Psoas muscle (tissue), 8 donors: ENCODE measurements around the gene SACS. TPM values are rescaled to one million over a fixed set of nuclear protein-coding genes. Genes with fewer than 3 reads are reported as not detected.

Experiments
- ATAC-seq, 4 donors: fragments of 200-7000 bp; cut with Tn5 transposase; one replicate each; pipeline ENCODE4 v1.9.1; 2020; ENCODE audit warnings: moderate library complexity in 3 of 4, mild to moderate bottlenecking in 2 of 4
- DNase-seq, 2 donors: peaks; one replicate each; pipeline ENCODE4 v3.0.0-alpha.2; 2020
- H3K27ac ChIP-seq: fragments of 200-600 bp; one replicate; pipeline ENCODE4 v1.8.0; 2022
- H3K27me3 ChIP-seq, 3 donors: fragments of 200-600 bp in 1 of 3; one replicate each; pipeline versions ENCODE4 v1.6.1 to v1.8.0; 2013 to 2022; ENCODE audit warnings: low read length in 2 of 3, mild to moderate bottlenecking in 2 of 3, moderate library complexity in 1 of 3; ENCODE audit not compliant: insufficient read depth in 3 of 3
- H3K36me3 ChIP-seq, 2 donors: fragments of 200-600 bp in 1 of 2; one replicate each; pipeline versions ENCODE4 v1.6.1 to v1.8.0; 2013 to 2022; ENCODE audit warnings: low read depth in 1 of 2, mild to moderate bottlenecking in 1 of 2, moderate library complexity in 1 of 2; ENCODE audit not compliant: insufficient read depth in 1 of 2
- H3K4me1 ChIP-seq: fragments of 200-600 bp; one replicate; pipeline ENCODE4 v1.8.0; 2022
- H3K4me3 ChIP-seq: fragments of 200-600 bp; one replicate; pipeline ENCODE4 v1.8.0; 2022; ENCODE audit warnings: mild to moderate bottlenecking
- H3K9me3 ChIP-seq: fragments of 200-600 bp; one replicate; pipeline ENCODE4 v1.8.0; 2022
- CTCF ChIP-seq: fragments of 200-600 bp; IDR thresholded peaks from one replicate; pipeline ENCODE4 v1.8.0; 2022; ENCODE audit warnings: antibody characterized with exemption
- WGBS, 3 donors: extraction: QIAGEN DNeasy Blood & Tissue Kit; methylation state at CpG; one replicate each; pipeline versions ENCODE4 v1.1.6 to v1.1.7; 2013; 5-methylcytosine and 5-hydroxymethylcytosine counted together
- intact Hi-C, 2 donors: fragments of 100-400 bp; cut with DNase I; formaldehyde crosslinking; loops; one replicate each; pipeline versions ENCODE4 v1.11.0 to v1.14.2; 2022
- polyA plus RNA-seq, 3 donors: library from polyadenylated mRNA; stranded (reverse); fragments of 200-250 nt; gene quantifications; one replicate each; pipeline ENCODE4 v1.2.3, GENCODE V29; 2013
- total RNA-seq, 4 donors: library from RNA; stranded (reverse); fragmentation: NEBNext Ultra II Directional in 2 of 4; extraction: Animal tissue kit (Norgen Biotek cat#: 25700) in 2 of 4; gene quantifications; one replicate each; pipeline versions ENCODE4 v1.2.1 to v1.2.4, GENCODE V29; 2021 to 2023
- donor health status: healthy with polysubstance abuse.
- donor health status: DM: no; HTN: no; CAD: no; lungs with moderate emphysema.
- donor health status: Bipolar disorder and iron deficiency.
- donor health status: healthy.
- donor health status: DM: yes; HTN: yes; CAD: no.
- donor health status: DM: no; HTN: no; CAD: no.
- donor health status: DM: no; HTN: no; CAD: no.
- donor health status: DM: yes; HTN: yes; CAD: no.

SACS gene
- total and polyA plus RNA-seq, 7 donors, result 6.3 to 56.1 (median 17.3) TPM

- no peak for DNase-seq
- Histone ChIP-seq H3K36me3 (peaks cover 0 to 98% of the 10 kb centered on the region in 2 donors), H3K27me3 (no peaks in the 10 kb centered on the region), H3K27ac (no peak overlapping the region), H3K4me1 (peaks cover 3% of the 10 kb centered on the region), H3K4me3 (no peak overlapping the region), H3K9me3 (no peaks in the 10 kb centered on the region)
- TF ChIP-seq CTCF, result no peak
- 88 to 93% (median 90%) methylated on average over 2 of the region's 2 CpGs for WGBS, 3 donors
- ATAC-seq, result no peak
- intact Hi-C loops, result no loop called here
These were observed 77.1 kb downstream of the SACS start for GRCh38 chr13:23356368-23356767.

GRCh38 chr13:23354520-23354919, 79.0 kb downstream of the SACS start:
- DNase-seq, result no peak
- Histone ChIP-seq H3K27me3 (no peaks in the 10 kb centered on the region), H3K9me3 (no peaks in the 10 kb centered on the region), H3K4me1 (no peaks in the 10 kb centered on the region), H3K4me3 (no peak overlapping the region), H3K27ac (no peak overlapping the region), H3K36me3 (peaks cover 0 to 85% of the 10 kb centered on the region in 2 donors)
- no peak for ATAC-seq
- 95 to 100% (median 97%) methylated on average over 5 of the region's 5 CpGs for whole genome bisulfite sequencing, 3 donors
- TF ChIP-seq CTCF, result no peak
- intact Hi-C loops, result no loop called here

- no peak for DNase-seq
- Histone ChIP-seq H3K27me3 (no peaks in the 10 kb centered on the region), H3K4me1 (peaks cover 14% of the 10 kb centered on the region), H3K4me3 (no peak overlapping the region), H3K36me3 (peaks cover 0 to 68% of the 10 kb centered on the region in 2 donors), H3K27ac (no peak overlapping the region), H3K9me3 (no peaks in the 10 kb centered on the region)
- no peak for ATAC-seq
- TF ChIP-seq CTCF, result no peak
- intact Hi-C loops, result no loop called here
- WGBS, 3 donors, result 68 to 81% (median 68%) methylated on average over 4 of the region's 4 CpGs
These were observed 81.3 kb downstream of the SACS start for GRCh38 chr13:23352161-23352560.

DNA sequence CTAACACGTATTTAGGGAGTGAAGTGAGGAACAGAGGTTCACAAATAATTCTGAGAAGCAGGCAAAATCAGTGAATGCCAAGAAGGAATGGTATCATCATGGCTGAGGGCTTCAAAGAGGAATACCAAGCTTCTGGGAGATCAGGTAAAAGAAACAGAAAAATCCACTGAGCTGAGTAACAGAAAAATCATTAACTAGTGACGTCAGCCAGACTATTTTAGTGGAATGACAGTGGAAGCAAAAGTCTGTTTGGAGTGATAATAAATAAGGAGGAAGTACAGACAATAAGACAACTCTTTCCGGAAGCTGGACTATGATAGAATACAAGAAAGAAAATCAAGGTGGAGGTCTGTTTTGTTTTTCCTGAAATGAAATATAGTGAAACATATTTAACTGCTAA, 83.5 kb downstream of the SACS start:
- no peaks in the 10 kb centered on the region for H3K27me3 ChIP-seq
- H3K36me3 ChIP-seq, result peaks cover 0 to 60% of the 10 kb centered on the region in 2 donors
- no peak for TF ChIP-seq CTCF
- ATAC-seq (no peak), DNase-seq (no peak)
- intact Hi-C loops, result no loop called here
- no peak overlapping the region for H3K27ac ChIP-seq
- WGBS, 3 donors, result 76 to 80% (median 80%) methylated on average over 3 of the region's 3 CpGs
- H3K4me3 ChIP-seq, result no peak overlapping the region
- no peaks in the 10 kb centered on the region for H3K9me3 ChIP-seq
- H3K4me1 ChIP-seq, result peaks cover 14% of the 10 kb centered on the region

GRCh38 chr13:23349161-23349897, 84.2 kb downstream of the SACS start:
- no peak overlapping the region for H3K27ac ChIP-seq
- peak in 3 of 4 donors; percentile 45 to 56 (median 51) for ATAC-seq
- peaks cover 14% of the 10 kb centered on the region for H3K4me1 ChIP-seq
- intact Hi-C loops, result no loop called here
- no peak for DNase-seq
- no peak overlapping the region for H3K4me3 ChIP-seq
- no peak for TF ChIP-seq CTCF
- no peaks in the 10 kb centered on the region for H3K9me3 ChIP-seq
- 89 to 93% (median 90%) methylated on average over 4 of the region's 4 CpGs for WGBS, 3 donors
- peaks cover 0 to 54% of the 10 kb centered on the region in 2 donors for H3K36me3 ChIP-seq
- no peaks in the 10 kb centered on the region for H3K27me3 ChIP-seq
